Stomach smooth muscle (tissue), 2 donors: ENCODE results near the gene SOX12.
"Not testable (repeated sequence)": the region's sequence is repeated elsewhere in the genome, so short reads cannot be mapped to it uniquely, and the experiment has no call there.

ENCODE experiments used
- H3K27ac ChIP-seq: one replicate; pipeline ENCODE4 v1.7.0; 2013; ENCODE audit warnings: mild to moderate bottlenecking, low read length, inconsistent platforms
- H3K27me3 ChIP-seq, 2 donors: one replicate each; pipeline ENCODE4 v1.7.0; 2013; ENCODE audit warnings: low read length in 2 of 2; ENCODE audit not compliant: insufficient read depth in 2 of 2, control insufficient read depth in 1 of 2
- H3K36me3 ChIP-seq, 2 donors: one replicate each; pipeline ENCODE4 v1.7.0; 2013; ENCODE audit warnings: low read length in 2 of 2; ENCODE audit not compliant: control insufficient read depth in 2 of 2, insufficient read depth in 2 of 2
- H3K4me1 ChIP-seq: one replicate; pipeline ENCODE4 v1.7.0; 2013; ENCODE audit warnings: low read length; ENCODE audit not compliant: control insufficient read depth, insufficient read depth
- H3K4me3 ChIP-seq, 2 donors: one replicate each; pipeline ENCODE4 v1.7.0; 2013; ENCODE audit warnings: low read length in 2 of 2
- H3K9ac ChIP-seq, 2 donors: one replicate each; pipeline ENCODE4 v1.7.0; 2013; ENCODE audit warnings: low read length in 2 of 2, mild to moderate bottlenecking in 1 of 2
- H3K9me3 ChIP-seq, 2 donors: one replicate each; pipeline ENCODE4 v1.7.0; 2013; ENCODE audit warnings: low read length in 2 of 2; ENCODE audit not compliant: control insufficient read depth in 2 of 2
- donor health status: healthy.
- donor health status: Pancreatic carcinoma.

SOX12 gene

GRCh38 chr20:354298-354977 is 29.1 kb downstream of the SOX12 start:
- peaks cover 7% of the 10 kb centered on the region for H3K4me1 ChIP-seq
- no peak overlapping the region for H3K27ac ChIP-seq
- H3K36me3 ChIP-seq: peaks cover 0 to 17% of the 10 kb centered on the region in 2 donors
- H3K27me3 ChIP-seq: no peaks in the 10 kb centered on the region
- H3K9me3 ChIP-seq: no peaks in the 10 kb centered on the region
- no peak overlapping the region for H3K9ac ChIP-seq
- H3K4me3 ChIP-seq: no peak overlapping the region

DNA sequence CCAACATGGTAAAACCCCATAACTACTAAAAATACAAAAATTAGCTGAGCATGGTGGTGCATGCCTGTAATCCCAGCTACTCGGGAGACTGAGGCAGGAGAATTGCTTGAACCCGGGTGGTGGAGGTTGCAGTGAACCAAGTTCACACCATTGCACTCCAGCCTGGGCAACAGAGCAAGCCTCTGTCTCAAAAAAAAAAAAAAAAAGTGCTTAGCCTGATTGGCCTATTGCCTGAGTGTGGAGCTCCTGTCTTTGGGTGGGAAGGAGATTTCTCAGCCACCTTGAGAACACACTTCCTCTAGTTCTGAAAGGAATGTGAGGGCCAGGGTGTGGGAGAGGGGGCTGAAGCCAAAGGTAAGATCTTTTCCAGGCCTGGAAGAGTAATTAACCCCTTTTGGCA is 30.8 kb downstream of the SOX12 start:
- H3K9ac ChIP-seq, H3K4me1 ChIP-seq, H3K27ac ChIP-seq, H3K9me3 ChIP-seq, H3K4me3 ChIP-seq, H3K27me3 ChIP-seq: not testable (repeated sequence)
- H3K36me3 ChIP-seq: peaks cover 0 to 12% of the 10 kb centered on the region in 2 donors

DNA sequence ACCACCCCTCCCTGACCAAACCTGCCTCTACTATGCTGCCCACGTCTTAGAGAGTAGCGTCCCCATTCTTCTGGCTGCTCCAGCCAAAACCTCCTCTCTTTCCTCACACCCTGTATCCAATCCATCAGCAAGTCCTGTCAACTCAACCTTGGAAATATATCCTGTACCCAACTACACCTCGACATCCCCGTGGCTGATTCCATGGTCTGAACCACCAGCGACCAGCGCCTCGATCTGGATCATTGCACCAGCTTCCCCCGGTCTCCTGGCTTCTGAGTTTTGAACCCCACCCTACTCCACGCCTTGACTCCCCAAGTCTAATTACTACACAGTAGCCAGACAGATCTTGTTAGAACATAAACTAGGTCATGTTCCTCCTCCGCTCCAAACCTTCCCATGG is 31.4 kb downstream of the SOX12 start:
- no peak overlapping the region for H3K9ac ChIP-seq
- H3K27ac ChIP-seq: no peak overlapping the region
- H3K36me3 ChIP-seq: peaks cover 0 to 11% of the 10 kb centered on the region in 2 donors
- H3K9me3 ChIP-seq: no peaks in the 10 kb centered on the region
- no peaks in the 10 kb centered on the region for H3K27me3 ChIP-seq
- H3K4me1 ChIP-seq: peaks cover 7% of the 10 kb centered on the region
- no peak overlapping the region for H3K4me3 ChIP-seq

DNA sequence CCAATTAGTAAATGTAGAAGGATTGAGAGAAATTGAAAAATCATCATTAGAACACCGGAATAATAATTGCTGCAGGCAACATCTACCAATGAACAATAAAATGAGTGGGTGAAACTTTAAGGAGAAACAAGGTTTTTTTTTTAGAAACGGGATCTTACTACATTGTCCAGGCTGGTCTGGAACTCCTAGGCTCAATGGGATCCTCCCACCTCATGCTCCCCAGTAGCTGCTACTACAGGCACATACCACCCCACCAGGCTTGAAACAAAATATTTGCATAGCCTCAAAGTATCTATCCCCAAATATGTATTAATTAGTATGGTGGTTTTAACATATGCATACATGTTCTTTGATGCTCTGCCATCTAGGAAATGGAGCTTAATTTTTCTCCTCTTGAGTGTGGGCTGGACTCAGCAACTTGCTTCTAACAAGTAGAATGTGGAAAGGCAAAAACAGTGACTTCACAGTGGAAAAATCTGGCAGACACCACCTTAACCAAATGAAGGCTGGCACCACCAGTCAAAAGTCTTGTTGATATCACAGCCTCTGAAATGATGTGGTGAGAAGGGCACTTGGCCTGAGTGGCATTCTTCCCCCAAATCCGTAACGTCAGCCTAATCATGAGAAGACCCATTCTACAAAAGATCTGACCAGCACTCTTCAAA is 33.7 kb downstream of the SOX12 start:
- no peak overlapping the region for H3K4me3 ChIP-seq
- no peaks in the 10 kb centered on the region for H3K36me3 ChIP-seq
- H3K9me3 ChIP-seq: no peaks in the 10 kb centered on the region
- H3K27ac ChIP-seq: no peak overlapping the region
- H3K4me1 ChIP-seq: peaks cover 6% of the 10 kb centered on the region
- H3K27me3 ChIP-seq: no peaks in the 10 kb centered on the region
- H3K9ac ChIP-seq: no peak overlapping the region

DNA sequence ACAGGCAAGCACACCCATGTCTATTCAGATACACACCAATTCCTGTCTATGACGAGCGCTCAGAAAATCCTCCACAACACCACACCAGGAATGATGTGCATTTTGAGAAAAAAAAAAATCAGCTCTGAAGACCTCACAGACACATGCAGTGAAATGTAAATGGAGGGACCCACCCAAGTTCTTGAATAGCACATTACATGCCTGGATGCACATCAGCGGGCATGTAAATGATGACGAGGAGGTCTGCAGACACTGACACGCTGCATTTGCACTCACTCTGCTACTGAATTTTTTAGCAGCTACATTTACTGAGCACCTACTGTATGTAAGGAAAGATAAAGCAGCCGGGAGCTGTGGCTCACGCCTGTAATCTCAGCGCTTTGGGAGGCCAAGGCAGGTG is 36.2 kb downstream of the SOX12 start:
- Histone ChIP-seq H3K9ac (no peak overlapping the region), H3K9me3 (no peaks in the 10 kb centered on the region), H3K27me3 (no peaks in the 10 kb centered on the region), H3K4me3 (no peak overlapping the region), H3K36me3 (no peaks in the 10 kb centered on the region), H3K4me1 (peaks cover 3% of the 10 kb centered on the region), H3K27ac (no peak overlapping the region)

DNA sequence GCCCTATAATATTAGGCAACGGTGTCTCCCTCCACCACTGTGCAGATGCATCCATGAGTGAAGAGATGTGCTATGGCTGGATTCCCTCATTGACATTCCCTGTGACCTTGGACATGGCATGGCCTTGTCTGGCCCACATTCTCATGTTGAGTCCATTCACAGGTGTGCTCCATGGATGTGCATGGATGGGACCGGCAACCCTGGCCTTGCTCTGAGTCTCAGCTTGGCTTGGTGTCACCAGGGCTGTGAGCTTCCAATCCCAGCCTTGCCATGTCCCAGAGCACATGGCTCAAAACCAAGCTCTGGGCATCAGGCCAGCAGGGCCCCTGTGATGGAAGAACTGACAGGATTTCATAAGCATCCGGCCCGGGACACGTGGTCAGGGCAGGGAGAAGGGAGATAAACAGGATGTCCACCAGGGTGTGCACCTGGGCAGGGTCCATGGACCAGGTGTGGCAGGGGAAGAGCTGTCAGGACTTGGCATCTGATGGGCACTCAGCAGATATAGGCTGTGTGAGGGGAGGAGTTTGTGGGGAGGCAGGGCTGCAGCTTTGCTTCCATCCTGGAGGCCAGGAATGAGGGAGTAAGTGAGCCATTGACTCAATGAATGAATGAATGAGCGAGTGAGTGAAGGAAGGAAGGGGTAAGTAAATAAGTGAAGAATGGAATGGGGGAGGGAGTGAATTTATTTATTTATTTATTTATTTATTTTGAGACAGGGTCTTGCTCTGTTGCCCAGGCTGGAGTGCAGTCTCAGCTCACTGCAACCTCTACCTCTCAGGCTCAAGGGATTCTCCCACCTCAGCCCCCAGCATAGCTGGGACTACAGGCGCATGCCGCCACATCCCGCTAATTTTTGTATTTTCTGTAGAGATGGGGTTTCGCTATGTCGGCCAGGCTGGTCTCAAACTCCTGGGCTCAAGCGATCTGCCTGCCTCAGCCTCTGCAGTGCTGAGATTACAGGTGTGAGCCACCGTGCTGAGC is 37.2 kb downstream of the SOX12 start:
- Histone ChIP-seq H3K27ac (no peak overlapping the region), H3K36me3 (no peaks in the 10 kb centered on the region), H3K9me3 (no peaks in the 10 kb centered on the region), H3K4me3 (no peak overlapping the region), H3K27me3 (no peaks in the 10 kb centered on the region), H3K9ac (no peak overlapping the region), H3K4me1 (peaks cover 3% of the 10 kb centered on the region)

GRCh38 chr20:363319-364078 is 38.1 kb downstream of the SOX12 start:
- Histone ChIP-seq H3K4me1 (peaks cover 3% of the 10 kb centered on the region), H3K27ac (no peak overlapping the region), H3K9ac (no peak overlapping the region), H3K9me3 (no peaks in the 10 kb centered on the region), H3K27me3 (peaks cover 0 to under 1% of the 10 kb centered on the region in 2 donors), H3K4me3 (no peak overlapping the region), H3K36me3 (no peaks in the 10 kb centered on the region)

DNA sequence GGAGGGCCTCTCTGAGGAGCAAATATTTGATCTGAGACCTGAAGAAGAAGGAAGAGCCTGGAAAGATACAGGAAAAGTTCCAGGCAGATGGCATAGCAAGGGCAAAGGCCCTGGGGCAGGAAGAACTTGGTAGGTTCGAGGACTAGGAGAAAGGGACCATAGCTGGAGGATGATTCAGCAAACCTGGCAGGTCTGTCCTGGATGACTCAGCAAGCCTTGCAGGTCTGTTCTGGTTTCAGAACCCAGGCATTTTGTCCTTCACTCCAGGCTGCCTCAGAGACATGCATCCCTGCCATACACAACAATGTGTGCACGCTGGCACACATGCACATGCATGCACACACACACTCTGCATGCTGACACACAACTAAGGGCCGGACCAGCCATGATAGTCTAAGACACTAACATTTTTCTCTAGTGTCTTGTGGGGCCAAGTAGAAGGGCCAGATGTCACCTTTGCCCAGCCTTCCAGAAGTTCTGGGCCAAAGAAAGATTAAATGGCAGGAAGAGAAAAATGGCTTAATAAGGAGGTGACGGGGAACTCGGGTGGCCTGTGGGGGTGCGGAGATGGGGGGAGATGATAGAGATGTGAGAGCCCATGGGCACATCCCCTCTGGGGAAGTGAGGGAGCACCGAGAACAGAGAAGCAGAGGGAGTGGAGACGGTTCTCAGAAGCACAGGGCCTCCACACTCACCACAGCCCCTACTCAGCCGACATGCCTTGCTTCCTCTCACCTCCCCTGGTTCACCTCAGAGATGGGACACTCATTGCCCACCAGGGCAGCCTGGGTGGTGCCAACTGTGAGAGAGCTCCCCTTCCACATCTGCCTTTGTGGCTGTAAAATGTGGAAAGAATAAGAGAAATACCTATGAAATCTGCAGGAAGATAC is 39.8 kb downstream of the SOX12 start:
- Histone ChIP-seq H3K4me3 (no peak overlapping the region), H3K27me3 (peaks cover 2 to 3% of the 10 kb centered on the region in 2 donors), H3K9ac (no peak overlapping the region), H3K9me3 (no peaks in the 10 kb centered on the region), H3K36me3 (no peaks in the 10 kb centered on the region), H3K27ac (no peak overlapping the region), H3K4me1 (peaks cover 3% of the 10 kb centered on the region)

GRCh38 chr20:366041-366718 is 40.8 kb downstream of the SOX12 start:
- peaks cover 2 to 3% of the 10 kb centered on the region in 2 donors for H3K27me3 ChIP-seq

More at GRCh38 chr20:366041-366718, 40.8 kb downstream of the SOX12 start:
- no peak overlapping the region for H3K4me3 ChIP-seq
- H3K9ac ChIP-seq: peak overlapping the region in 1 of 2 donors; percentile 47
- H3K36me3 ChIP-seq: no peaks in the 10 kb centered on the region
- no peaks in the 10 kb centered on the region for H3K9me3 ChIP-seq
- peaks cover 3% of the 10 kb centered on the region for H3K4me1 ChIP-seq
- no peak overlapping the region for H3K27ac ChIP-seq
